22Rv1 (cell line): ENCODE data around the gene GSTM5.
"Not testable (repeated sequence)": the region's sequence is repeated elsewhere in the genome, so short reads cannot be mapped to it uniquely, and the experiment has no call there.

Experiments used
- H3K27ac ChIP-seq: fragments of 450-650 bp; 2 replicates; pipeline ENCODE4 v1.5.1; 2017
- CTCF ChIP-seq: fragments of 450-650 bp; IDR thresholded peaks from 2 replicates; pipeline ENCODE4 v1.5.1; 2017; ENCODE audit warnings: mild to moderate bottlenecking
- ZFX ChIP-seq: fragments of 450-650 bp; IDR thresholded peaks from 2 replicates; pipeline ENCODE4 v1.6.1; 2017; ENCODE audit warnings: antibody characterized with exemption, borderline replicate concordance

GSTM5 gene

GRCh38 chr1:109711593-109712320, at the start of gene GSTM5:
Gene GSTM5, plus strand, starts transcription at chr1:109712251. Its CDS starts 62 bp downstream, at chr1:109712313.
- not testable (repeated sequence) for H3K27ac ChIP-seq

DNA sequence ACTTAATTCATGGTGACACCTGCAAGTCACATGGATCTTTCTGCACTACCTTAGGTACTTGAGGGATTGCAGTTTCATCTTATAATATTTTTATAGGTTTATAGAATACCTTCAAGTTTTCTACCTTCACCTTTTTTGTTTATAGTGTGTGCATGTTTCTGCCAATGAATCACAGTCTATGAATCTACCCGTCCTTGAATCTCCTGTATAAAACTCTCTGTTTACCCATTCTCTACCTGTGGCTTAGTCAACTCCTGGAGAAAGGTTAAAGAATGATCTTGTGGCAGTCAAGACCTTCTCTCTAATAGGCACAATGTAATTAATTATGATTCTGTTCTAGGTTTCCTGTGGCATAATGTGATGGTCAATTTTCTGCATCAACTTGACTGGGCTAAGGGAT, 47.4 kb upstream of the GSTM5 start:
- no peak for TF ChIP-seq ZFX
- no peak for TF ChIP-seq CTCF
- H3K27ac ChIP-seq = no peak overlapping the region

DNA sequence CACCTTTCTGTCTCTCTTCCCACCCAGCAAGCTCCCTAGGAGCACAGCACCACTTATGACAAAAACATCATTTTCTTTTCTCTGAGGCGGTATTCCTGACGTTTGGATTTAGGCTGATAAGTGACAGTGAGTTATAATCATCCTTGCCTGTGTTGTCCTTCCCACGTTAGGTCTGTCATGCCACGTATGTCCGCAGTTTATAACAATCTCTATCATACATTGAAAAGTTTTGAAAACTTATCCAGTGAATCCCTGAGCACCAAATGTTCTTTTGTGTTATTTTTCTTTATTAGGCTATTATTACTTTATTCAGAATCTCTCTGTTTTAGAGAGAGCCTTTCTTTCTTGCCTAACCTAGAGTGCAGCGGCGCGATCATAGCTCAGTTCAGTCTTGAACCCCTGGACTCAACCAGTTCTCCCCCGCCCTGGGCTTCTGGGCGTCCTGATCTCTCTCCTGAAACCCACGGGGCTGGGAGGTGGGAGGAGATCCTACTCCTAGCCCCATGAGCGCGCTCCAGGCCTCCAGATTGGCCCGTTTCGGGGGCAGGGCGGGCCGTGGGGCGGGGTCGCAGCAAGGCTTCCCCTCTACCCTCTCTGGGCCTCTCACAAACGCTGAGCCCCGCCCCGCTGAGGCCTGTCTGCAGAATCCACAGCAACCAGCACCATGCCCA, 44.5 kb upstream of the GSTM5 start, which contains the start of gene GSTM2:
TSS of gene GSTM2 (plus strand) at position 606 of the 671 bp plus-strand sequence. CDS start at position 665, 59 bp downstream.
- TF ChIP-seq CTCF (no peak), ZFX (no peak)
- no peak within 1 kb of the TSS for H3K27ac ChIP-seq

GRCh38 chr1:109668123-109668775, 43.8 kb upstream of the GSTM5 start:
- H3K27ac ChIP-seq = no peak overlapping the region
- no peak for TF ChIP-seq ZFX

DNA sequence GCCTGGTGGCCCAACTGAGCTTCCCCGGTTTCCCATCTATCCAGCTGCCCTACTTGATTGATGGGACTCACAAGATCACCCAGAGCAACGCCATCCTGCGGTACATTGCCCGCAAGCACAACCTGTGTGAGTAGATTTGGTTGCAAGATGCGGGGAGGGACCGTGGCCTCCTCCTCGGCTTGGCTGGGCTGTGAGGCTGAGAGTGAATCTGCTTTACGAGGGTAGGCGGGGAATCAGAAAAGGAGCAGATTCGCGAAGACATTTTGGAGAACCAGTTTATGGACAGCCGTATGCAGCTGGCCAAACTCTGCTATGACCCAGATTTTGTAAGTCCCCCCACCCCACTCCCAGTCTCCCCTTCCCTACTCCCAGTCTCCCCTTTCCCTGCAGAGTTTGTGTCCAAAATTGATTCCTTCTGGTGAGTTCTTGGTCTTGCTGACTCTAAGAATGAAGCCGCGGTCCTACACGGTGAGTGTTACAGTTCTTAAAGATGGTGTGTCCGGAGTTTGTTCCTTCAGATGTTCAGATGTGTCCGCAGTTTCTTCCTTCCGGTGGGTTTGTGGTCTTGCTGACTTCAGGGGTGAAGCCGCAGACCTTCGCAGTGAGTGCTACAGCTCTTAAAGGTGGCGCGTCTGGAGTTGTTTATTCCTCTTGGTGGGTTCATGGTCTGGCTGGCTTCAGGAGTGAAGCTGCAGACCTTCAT, 42.7 kb upstream of the GSTM5 start:
- H3K27ac ChIP-seq = no peak overlapping the region
- no peak for TF ChIP-seq ZFX

DNA sequence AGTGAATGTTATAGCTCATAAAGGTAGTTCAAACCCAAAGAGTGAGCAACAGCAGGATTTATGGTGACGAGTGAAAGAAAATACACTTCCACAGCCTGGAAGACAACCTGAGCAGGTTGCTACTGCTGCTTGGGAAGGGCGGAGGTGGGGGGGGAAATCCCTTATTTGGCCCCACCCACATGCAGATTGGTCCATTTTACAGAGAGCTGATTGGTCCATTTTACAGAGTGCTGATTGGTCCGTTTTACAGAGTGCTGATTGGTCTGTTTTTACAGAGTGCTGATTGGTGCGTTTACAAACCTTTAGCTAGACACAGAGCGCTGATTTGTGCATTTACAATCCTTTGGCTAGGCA, 42.1 kb upstream of the GSTM5 start:
- H3K27ac ChIP-seq = not testable (repeated sequence)

DNA sequence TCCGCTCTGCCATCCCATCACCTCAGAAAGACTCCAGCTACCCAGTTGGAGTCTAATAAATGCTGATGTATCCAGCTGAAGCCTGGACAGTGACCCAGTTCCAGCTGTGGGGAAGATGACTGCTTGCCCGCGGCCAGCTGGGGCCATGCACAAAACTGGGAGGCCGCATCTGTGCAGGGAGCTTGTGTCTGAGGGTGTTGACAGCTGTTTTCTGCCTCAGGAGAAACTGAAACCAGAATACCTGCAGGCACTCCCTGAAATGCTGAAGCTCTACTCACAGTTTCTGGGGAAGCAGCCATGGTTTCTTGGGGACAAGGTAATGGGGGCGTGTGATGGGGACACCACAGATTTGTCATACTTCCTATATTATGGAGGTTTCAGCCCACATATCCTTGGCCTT, 41.0 kb upstream of the GSTM5 start:
- H3K27ac ChIP-seq = no peak overlapping the region
- TF ChIP-seq ZFX = no peak
- TF ChIP-seq CTCF = no peak

GRCh38 chr1:109673861-109674260, 38.2 kb upstream of the GSTM5 start:
- not testable (repeated sequence) for H3K27ac ChIP-seq

DNA sequence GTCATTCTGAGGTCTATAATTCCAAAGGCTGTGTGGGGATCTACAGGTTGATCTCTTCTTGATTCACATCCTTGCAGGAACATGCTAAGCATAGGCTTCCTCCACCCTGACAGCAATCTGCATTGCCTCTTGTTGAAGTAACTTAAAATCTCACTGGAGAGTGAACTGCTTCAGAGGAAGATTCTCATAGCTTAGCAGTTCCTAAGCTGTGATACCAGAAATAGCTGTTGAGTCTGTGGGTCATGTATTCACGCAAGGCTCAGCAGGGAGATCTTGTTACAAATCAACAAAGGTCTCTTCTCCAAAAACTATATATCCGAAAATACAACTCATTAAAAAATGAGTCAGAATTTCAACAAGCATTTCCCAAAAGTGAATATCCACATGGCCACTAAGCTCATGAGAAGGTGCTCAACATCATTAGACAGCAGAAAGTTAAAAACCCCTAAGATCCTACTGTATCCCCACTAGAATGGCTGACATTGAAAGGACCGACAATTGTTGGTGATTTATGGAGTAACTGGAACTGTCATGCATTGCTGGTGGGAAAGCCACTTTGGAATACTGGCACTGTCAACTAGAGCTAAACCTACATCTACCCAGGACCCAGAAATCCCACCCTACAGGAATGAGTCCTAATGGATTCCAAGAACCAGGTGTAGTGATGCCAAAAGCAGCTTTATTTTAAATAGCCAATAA, 35.2 kb upstream of the GSTM5 start:
- not testable (repeated sequence) for H3K27ac ChIP-seq

GRCh38 chr1:109677459-109677858, 34.6 kb upstream of the GSTM5 start:
- H3K27ac ChIP-seq = no peak overlapping the region
- no peak for TF ChIP-seq CTCF
- TF ChIP-seq ZFX = no peak

DNA sequence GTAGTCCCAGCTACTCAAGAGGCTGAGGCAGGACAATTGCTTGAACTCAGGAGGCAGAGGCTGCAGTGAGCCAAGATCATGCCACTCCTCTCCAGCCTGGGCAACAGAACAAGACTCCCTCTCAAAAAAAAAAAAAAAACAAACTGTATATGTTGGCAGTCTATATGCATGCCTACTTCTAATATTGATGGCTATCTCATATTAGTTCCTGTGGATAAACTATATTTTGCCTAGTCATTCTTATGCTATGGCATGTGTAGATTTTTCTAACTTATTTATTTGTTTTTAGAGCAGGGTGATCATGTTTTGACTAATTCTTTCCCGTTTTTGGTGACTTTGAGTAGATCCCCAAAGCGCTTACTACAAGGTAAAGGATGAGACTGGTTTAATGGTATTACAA, 33.4 kb upstream of the GSTM5 start:
- H3K27ac ChIP-seq = not testable (repeated sequence)

- H3K27ac ChIP-seq = not testable (repeated sequence)
Observed at GRCh38 chr1:109684777-109685176, 27.3 kb upstream of the GSTM5 start.

DNA sequence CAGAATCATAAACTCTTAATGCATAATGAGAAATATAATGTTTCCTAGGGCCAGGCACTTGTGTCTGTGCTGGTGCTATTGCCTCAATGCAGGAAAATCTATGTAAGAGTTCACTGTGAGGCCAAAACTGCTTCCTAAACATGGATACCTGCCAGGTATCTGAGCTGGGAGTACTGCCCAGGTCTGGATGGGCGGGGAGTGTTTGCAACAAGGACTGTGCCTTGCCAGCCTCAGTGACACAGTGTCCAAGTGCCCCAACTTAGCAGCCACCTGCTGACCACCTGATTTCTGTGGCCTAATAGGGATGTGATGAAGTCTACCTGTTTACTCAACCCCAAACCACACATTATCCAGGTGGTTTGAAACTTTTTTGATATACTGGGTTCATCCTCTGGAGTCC, 26.7 kb upstream of the GSTM5 start:
- not testable (repeated sequence) for H3K27ac ChIP-seq

GRCh38 chr1:109685890-109686289, 26.2 kb upstream of the GSTM5 start:
- H3K27ac ChIP-seq = not testable (repeated sequence)

GRCh38 chr1:109687109-109687508, 24.9 kb upstream of the GSTM5 start:
- H3K27ac ChIP-seq = not testable (repeated sequence)
